Small intestine (tissue), 7 donors: ENCODE data around the gene DNAJC6. TPM values are rescaled to one million over a fixed set of nuclear protein-coding genes. Genes with fewer than 3 reads are reported as not detected.
"Not testable (repeated sequence)": the region's sequence is repeated elsewhere in the genome, so short reads cannot be mapped to it uniquely, and the experiment has no call there.

Experiments used
- DNase-seq, 2 donors: peaks; one replicate each; pipeline versions ENCODE4 v3.0.0 to v3.0.0-alpha.2; 2013
- FAIRE-seq: peaks from 2 replicates; lab custom pipeline; 2012; peaks lifted over from hg19 to GRCh38; lab: Jason Lieb, UNC
- H3K27ac ChIP-seq, 3 donors: one replicate each; pipeline ENCODE4 v1.5.1; 2013; ENCODE audit warnings: low read length in 2 of 3, mild to moderate bottlenecking in 2 of 3, control low read depth in 1 of 3, inconsistent platforms in 1 of 3, low read depth in 1 of 3, moderate library complexity in 1 of 3
- H3K27me3 ChIP-seq, 3 donors: one replicate each; pipeline ENCODE4 v1.6.1; 2013; ENCODE audit warnings: low read length in 3 of 3, inconsistent platforms in 1 of 3; ENCODE audit not compliant: control insufficient read depth in 3 of 3, insufficient read depth in 3 of 3
- H3K36me3 ChIP-seq, 3 donors: one replicate each; pipeline ENCODE4 v1.6.1; 2013; ENCODE audit warnings: low read length in 3 of 3, inconsistent platforms in 1 of 3, low read depth in 1 of 3, mild to moderate bottlenecking in 1 of 3, moderate library complexity in 1 of 3; ENCODE audit not compliant: control insufficient read depth in 3 of 3, insufficient read depth in 2 of 3
- H3K4me1 ChIP-seq, 3 donors: one replicate each; pipeline ENCODE4 v1.6.1; 2013; ENCODE audit warnings: low read length in 2 of 3, inconsistent platforms in 1 of 3, low read depth in 1 of 3, mild to moderate bottlenecking in 1 of 3, moderate library complexity in 1 of 3; ENCODE audit not compliant: control insufficient read depth in 3 of 3, insufficient read depth in 2 of 3
- H3K4me3 ChIP-seq, 3 donors: one replicate each; pipeline ENCODE4 v1.5.1; 2013; ENCODE audit warnings: low read length in 3 of 3, control low read depth in 1 of 3, inconsistent platforms in 1 of 3, low read depth in 1 of 3, mild to moderate bottlenecking in 1 of 3, moderate library complexity in 1 of 3
- H3K9me3 ChIP-seq, 2 donors: one replicate each; pipeline ENCODE4 v1.6.1; 2013; ENCODE audit warnings: low read depth in 1 of 2, low read length in 1 of 2; ENCODE audit not compliant: control insufficient read depth in 2 of 2, insufficient read depth in 1 of 2
- WGBS, 3 donors: extraction: QIAGEN DNeasy Blood & Tissue Kit; methylation state at CpG; one replicate each; pipeline ENCODE4 v1.1.7; 2013; 5-methylcytosine and 5-hydroxymethylcytosine counted together
- polyA plus RNA-seq, 4 donors: library from polyadenylated mRNA; stranded (reverse) in 3 of 4; unstranded in 1 of 4; fragments of 200-250 nt in 3 of 4; fragments of 120-200 nt in 1 of 4; gene quantifications; one replicate each; pipeline versions ENCODE4 v1.2.1 to v1.2.3, GENCODE V29; 2013
- donor health status: healthy with polysubstance abuse.
- donor health status: control.
- donor health status: control.
- donor health status: Bipolar disorder and iron deficiency.
- donor health status: healthy.

Gene DNAJC6
- polyA plus RNA-seq, 4 donors = 0.22 to 3.1 (median 1.4) TPM

DNA sequence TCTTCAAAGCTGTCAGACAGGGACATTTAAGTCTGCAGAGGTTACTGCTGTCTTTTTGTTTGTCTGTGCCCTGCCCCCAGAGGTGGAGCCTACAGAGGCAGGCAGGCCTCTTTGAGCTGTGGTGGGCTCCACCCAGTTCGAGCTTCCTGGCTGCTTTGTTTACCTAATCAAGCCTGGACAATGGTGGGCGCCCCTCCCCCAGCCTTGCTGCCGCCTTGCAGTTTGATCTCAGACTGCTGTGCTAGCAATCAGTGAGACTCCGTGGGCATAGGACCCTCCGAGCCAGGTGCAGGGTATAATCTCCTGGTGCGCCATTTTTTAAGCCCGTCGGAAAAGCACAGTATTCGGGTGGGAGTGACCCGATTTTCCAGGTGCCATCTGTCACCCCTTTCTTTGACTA lies 146.3 kb downstream of the DNAJC6 start:
- H3K4me1 ChIP-seq, H3K4me3 ChIP-seq, H3K27ac ChIP-seq, DNase-seq, FAIRE-seq, H3K9me3 ChIP-seq, H3K27me3 ChIP-seq, H3K36me3 ChIP-seq: not testable (repeated sequence)
- WGBS, 3 donors = 40 to 82% (median 80%) methylated on average over 1 to 10 of the region's 10 CpGs

DNA sequence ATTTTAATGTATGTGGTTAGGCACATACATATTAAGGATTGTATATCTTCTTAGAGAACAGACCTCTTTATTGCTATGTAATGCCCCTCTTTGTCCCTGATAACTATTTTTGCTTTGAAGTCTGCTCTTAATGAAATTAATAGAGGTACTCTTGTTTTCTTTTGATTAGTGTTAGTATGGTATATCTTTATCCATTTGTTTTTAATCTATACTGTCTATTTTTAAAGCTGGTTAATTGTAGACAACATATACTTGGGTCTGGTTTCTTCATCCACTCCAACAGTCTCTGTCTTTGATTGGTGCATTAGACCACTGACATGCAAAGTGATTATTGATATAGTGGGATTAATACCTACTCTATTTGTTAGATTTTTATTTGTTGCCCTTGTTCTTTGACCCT lies 147.1 kb downstream of the DNAJC6 start:
- H3K4me1 ChIP-seq = no peaks in the 10 kb centered on the region
- FAIRE-seq (no peak), DNase-seq (no peak)
- no peaks in the 10 kb centered on the region for H3K9me3 ChIP-seq
- no peak overlapping the region for H3K4me3 ChIP-seq
- H3K27me3 ChIP-seq = no peaks in the 10 kb centered on the region
- H3K36me3 ChIP-seq = no peaks in the 10 kb centered on the region
- H3K27ac ChIP-seq = no peak overlapping the region

DNA sequence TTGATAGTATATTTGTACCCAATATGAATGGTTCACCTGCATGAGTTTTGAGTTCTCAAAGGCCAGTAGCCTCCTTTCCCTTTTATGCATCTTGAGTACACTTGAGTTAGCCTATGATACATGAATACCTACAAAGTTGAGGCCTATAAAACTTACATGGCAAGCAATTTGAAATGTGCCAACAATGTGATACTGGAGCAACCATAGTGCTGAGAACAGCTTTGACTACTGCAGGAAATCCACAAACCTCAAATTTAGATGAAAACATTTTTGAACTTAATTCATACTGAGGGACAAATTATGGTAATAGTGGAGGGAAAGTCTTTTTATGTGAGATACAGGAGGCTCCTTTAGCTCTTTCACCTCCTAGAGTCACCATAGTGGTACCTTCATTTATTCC lies 148.5 kb downstream of the DNAJC6 start:
- Histone ChIP-seq H3K27me3 (no peaks in the 10 kb centered on the region), H3K4me1 (no peaks in the 10 kb centered on the region), H3K9me3 (no peaks in the 10 kb centered on the region), H3K36me3 (no peaks in the 10 kb centered on the region), H3K27ac (no peak overlapping the region), H3K4me3 (no peak overlapping the region)
- no peak for FAIRE-seq
- DNase-seq = no peak

DNA sequence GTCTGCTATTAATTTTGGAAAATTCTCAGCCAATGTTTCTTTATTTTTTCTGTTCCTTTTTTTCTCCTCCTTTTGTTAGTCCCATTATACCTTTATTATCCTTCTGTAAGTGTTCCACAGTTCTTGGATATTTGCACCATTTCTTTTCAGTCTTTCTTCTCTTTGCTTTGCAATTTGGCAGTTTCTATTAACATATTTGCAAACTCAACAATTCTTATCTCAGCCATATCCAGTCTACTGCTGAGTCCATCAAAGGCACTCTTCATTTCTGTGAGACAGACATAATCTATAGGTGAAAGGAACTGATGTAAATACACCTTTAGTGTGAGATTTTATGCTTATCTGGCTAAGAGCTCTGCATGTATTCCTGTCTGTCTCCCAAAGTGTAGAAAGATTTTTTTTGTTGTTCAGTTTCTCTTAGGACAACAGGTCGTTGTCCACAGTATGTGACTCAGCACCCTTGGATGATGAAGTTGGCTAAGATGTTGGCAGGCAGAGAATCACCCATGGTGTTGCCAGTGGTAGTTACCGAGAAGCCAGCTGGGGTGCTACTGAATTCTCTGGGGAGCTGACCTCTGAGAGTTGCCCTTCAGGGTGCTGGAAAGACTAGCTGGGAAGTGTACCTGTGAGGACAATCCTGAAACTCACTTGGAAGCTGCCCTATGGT lies 149.5 kb downstream of the DNAJC6 start:
- no peak for FAIRE-seq
- WGBS, 3 donors = 74 to 84% (median 84%) methylated on average over 2 of the region's 2 CpGs

DNA sequence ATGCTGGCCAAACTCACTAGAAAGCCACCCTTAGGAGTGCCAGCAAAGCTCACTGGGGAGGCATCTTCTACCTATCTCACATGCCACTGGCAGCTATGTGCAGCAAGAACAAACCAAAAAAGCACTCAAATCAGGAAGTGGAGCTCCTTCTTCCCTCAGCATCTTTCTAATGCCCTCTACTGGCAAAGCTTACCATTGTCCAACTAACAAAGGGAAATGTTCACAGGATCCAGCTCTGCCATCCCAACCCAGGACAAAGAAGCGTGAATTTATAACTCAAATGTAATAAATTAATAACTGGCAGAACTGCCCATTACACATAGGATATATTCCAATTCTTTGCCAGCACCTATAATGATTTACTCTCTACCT lies 150.0 kb downstream of the DNAJC6 start:
- no peak for FAIRE-seq
- Histone ChIP-seq H3K36me3 (no peaks in the 10 kb centered on the region), H3K9me3 (no peaks in the 10 kb centered on the region), H3K27me3 (no peaks in the 10 kb centered on the region), H3K4me3 (no peak overlapping the region), H3K4me1 (no peaks in the 10 kb centered on the region), H3K27ac (no peak overlapping the region)
- DNase-seq = peak in 1 of 2 donors; percentile 21
- WGBS, 3 donors = 50 to 67% (median 61%) methylated on average over 1 of the region's 1 CpG

More for the DNA sequence above, 149.5 kb downstream of the DNAJC6 start:
- H3K4me1 ChIP-seq = no peaks in the 10 kb centered on the region
- H3K9me3 ChIP-seq = no peaks in the 10 kb centered on the region
- H3K27ac ChIP-seq = no peak overlapping the region
- no peak overlapping the region for H3K4me3 ChIP-seq
- H3K36me3 ChIP-seq = no peaks in the 10 kb centered on the region
- H3K27me3 ChIP-seq = no peaks in the 10 kb centered on the region
- no peak for DNase-seq

Other genes with a start within 250 kb of the DNAJC6 start
- 10 to 100 TPM in 1 of 4 donors, 1 to 10 TPM in 3; 2.0 to 51.8 (median 4.6) TPM for gene AK4, start 161.3 kb upstream of the DNAJC6 start, polyA plus RNA-seq
- 1 to 10 TPM in 2 of 4 donors, under 1 TPM in 1, not detected in 1; 0.54 to 6.6 (median 2.9) TPM for gene LEPR, start 111.1 kb downstream of the DNAJC6 start, polyA plus RNA-seq
- 10 to 100 TPM; 14.1 to 61.5 (median 25.2) TPM for gene LEPROT, start 111.1 kb downstream of the DNAJC6 start, polyA plus RNA-seq